GM23338 (cell line): ENCODE measurements around the gene RCAN3. TPM values are rescaled to one million over a fixed set of nuclear protein-coding genes. Genes with fewer than 3 reads are reported as not detected.
A peak's percentile ranks its signal among the peaks of the same experiment; 100 is the strongest.

Experiments
- ATAC-seq: fragments of 200-7000 bp; cut with Tn5 transposase; 3 replicates; pipeline ENCODE4 v1.9.1; 2020
- DNase-seq: peaks from one replicate; pipeline ENCODE4 v3.0.0-alpha.2; 2015; ENCODE audit warnings: low spot score
- H2AFZ ChIP-seq: fragments of 200-600 bp; sonication (generic); 2 replicates; pipeline ENCODE4 v1.8.0; 2016; ENCODE audit warnings: antibody characterized with exemption, mild to moderate bottlenecking, moderate library complexity
- H3F3A ChIP-seq: fragments of 200-600 bp; sonication (generic); replicated peaks from 2 replicates; pipeline ENCODE4 v1.8.0; 2017; ENCODE audit warnings: antibody characterized with exemption, mixed run types, low read depth
- H3K27ac ChIP-seq: fragments of 200-600 bp; sonication (generic); 2 replicates; pipeline ENCODE4 v1.6.1; 2016; ENCODE audit warnings: low read depth
- H3K27me3 ChIP-seq: fragments of 200-600 bp; sonication (generic); 2 replicates; pipeline ENCODE4 v1.8.0; 2016; ENCODE audit warnings: mild to moderate bottlenecking, mixed run types, moderate library complexity; ENCODE audit not compliant: insufficient read depth
- H3K36me3 ChIP-seq: fragments of 200-600 bp; sonication (generic); 2 replicates; pipeline ENCODE4 v1.8.0; 2016; ENCODE audit warnings: mild to moderate bottlenecking; ENCODE audit not compliant: insufficient read depth
- H3K4me1 ChIP-seq: fragments of 200-600 bp; sonication (generic); 2 replicates; pipeline ENCODE4 v1.8.0; 2016; ENCODE audit warnings: mild to moderate bottlenecking, moderate library complexity; ENCODE audit not compliant: insufficient read depth
- H3K4me2 ChIP-seq: fragments of 200-600 bp; sonication (generic); 2 replicates; pipeline ENCODE4 v1.7.1; 2017; ENCODE audit warnings: mixed run types
- H3K4me3 ChIP-seq: fragments of 200-600 bp; sonication (generic); 2 replicates; pipeline ENCODE4 v1.6.1; 2016; ENCODE audit warnings: mixed run types
- H3K79me2 ChIP-seq: fragments of 200-600 bp; sonication (generic); replicated peaks from 2 replicates; pipeline ENCODE4 v1.8.0; 2017; ENCODE audit warnings: mild to moderate bottlenecking; ENCODE audit not compliant: insufficient read depth
- H3K9me2 ChIP-seq: fragments of 200-600 bp; sonication (generic); 2 replicates; pipeline ENCODE4 v1.8.0; 2017; ENCODE audit not compliant: insufficient read depth
- H4K20me1 ChIP-seq: fragments of 200-600 bp; sonication (generic); replicated peaks from 2 replicates; pipeline ENCODE4 v1.8.0; 2017; ENCODE audit warnings: mild to moderate bottlenecking; ENCODE audit not compliant: insufficient read depth
- H3K27ac Mint-ChIP-seq: 2 replicates; pipeline ENCODE4 v1.8.0; 2020; ENCODE audit warnings: inconsistent platforms, mild to moderate bottlenecking, moderate library complexity, mixed read lengths
- H3K27me3 Mint-ChIP-seq: 3 replicates; pipeline ENCODE4 v1.8.0; 2022; ENCODE audit warnings: low read depth, mild to moderate bottlenecking, moderate library complexity, mixed read lengths, inconsistent platforms; ENCODE audit not compliant: insufficient read depth, poor library complexity
- H3K36me3 Mint-ChIP-seq: 3 replicates; pipeline ENCODE4 v1.8.0; 2021; ENCODE audit warnings: low read depth, mild to moderate bottlenecking, inconsistent platforms, moderate library complexity, mixed read lengths
- H3K4me1 Mint-ChIP-seq: 3 replicates; pipeline ENCODE4 v1.8.0; 2020; ENCODE audit warnings: mild to moderate bottlenecking, inconsistent platforms, mixed read lengths
- H3K4me3 Mint-ChIP-seq: 3 replicates; pipeline ENCODE4 v1.8.0; 2021; ENCODE audit warnings: moderate library complexity, mild to moderate bottlenecking, inconsistent platforms, mixed read lengths
- H3K9me3 Mint-ChIP-seq: 3 replicates; pipeline ENCODE4 v1.8.0; 2020; ENCODE audit warnings: moderate library complexity, mild to moderate bottlenecking, inconsistent platforms, mixed read lengths
- CREB1 ChIP-seq: fragments of 250-450 bp; sonication (Bioruptor Pico); IDR thresholded peaks from 2 replicates; pipeline ENCODE4 v1.5.0; 2020; ENCODE audit warnings: low read depth, mild to moderate bottlenecking, moderate library complexity
- CTCF ChIP-seq, 2 experiments: fragments of 200-600 bp in 1 of 2; sonication (generic) in 1 of 2; conservative IDR thresholded peaks; 2 replicates each; pipeline versions ENCODE4 v1.5.1 to v1.6.1; 2016 to 2017; ENCODE audit warnings: antibody characterized with exemption in 2 of 2, low read depth in 2 of 2, mild to moderate bottlenecking in 2 of 2, moderate library complexity in 1 of 2
- ETS1 ChIP-seq: IDR thresholded peaks from 2 replicates; pipeline ENCODE4 v1.6.1; 2016; ENCODE audit warnings: antibody characterized with exemption
- EZH2 ChIP-seq: fragments of 200-600 bp; sonication (generic); IDR thresholded peaks from one replicate; pipeline ENCODE4 v1.8.0; 2017; ENCODE audit warnings: antibody characterized with exemption, mild to moderate bottlenecking, low read depth; ENCODE audit not compliant: unreplicated experiment
- EZH2phosphoT487 ChIP-seq: fragments of 200-600 bp; sonication (generic); IDR thresholded peaks from one replicate; pipeline ENCODE4 v1.8.1; 2018; ENCODE audit warnings: antibody characterized with exemption; ENCODE audit not compliant: unreplicated experiment
- JUNB ChIP-seq: IDR thresholded peaks from one replicate; pipeline ENCODE4 v1.6.1; 2016; ENCODE audit warnings: antibody characterized with exemption; ENCODE audit not compliant: unreplicated experiment
- NANOG ChIP-seq: IDR thresholded peaks from 2 replicates; pipeline ENCODE4 v1.6.1; 2016; ENCODE audit warnings: antibody characterized with exemption, borderline replicate concordance
- POLR2AphosphoS5 ChIP-seq: IDR thresholded peaks from 2 replicates; pipeline ENCODE4 v1.6.1; 2016; ENCODE audit warnings: antibody characterized with exemption, low read depth
- REST ChIP-seq: IDR thresholded peaks from one replicate; pipeline ENCODE4 v1.6.1; 2018; ENCODE audit warnings: antibody characterized with exemption; ENCODE audit not compliant: unreplicated experiment
- STAT1 ChIP-seq: IDR thresholded peaks from one replicate; pipeline ENCODE4 v1.6.1; 2016; ENCODE audit warnings: antibody characterized with exemption; ENCODE audit not compliant: unreplicated experiment
- ZNF114 ChIP-seq: fragments of 250-450 bp; sonication (Bioruptor Pico); IDR thresholded peaks from 2 replicates; pipeline ENCODE4 v1.5.0; 2020; ENCODE audit warnings: mild to moderate bottlenecking, moderate library complexity
- ZNF331 ChIP-seq: fragments of 250-450 bp; sonication (Bioruptor Pico); IDR thresholded peaks from 2 replicates; pipeline ENCODE4 v1.5.0; 2020; ENCODE audit warnings: low read depth, mild to moderate bottlenecking, moderate library complexity
- polyA plus RNA-seq: library from polyadenylated mRNA; unstranded; fragments of >200 nt; fragmentation: Nextera tagmentation; extraction: Ambion mirVana; gene quantifications from 2 replicates; pipeline ENCODE4 v1.2.1, GENCODE V29; 2016
- total RNA-seq: library from RNA; depleted of rRNA; stranded (reverse); fragments of >200 nt; shearing (Covaris generic); gene quantifications from 2 replicates; pipeline ENCODE4 v1.2.3, GENCODE V29; 2014

Gene RCAN3
- total and polyA plus RNA-seq, 2 experiments from 2014 or later = 8.9 to 11.2 TPM

GRCh38 chr1:24535021-24535424, 32.4 kb downstream of the RCAN3 start:
- no peak overlapping the region for H3K4me3 Mint-ChIP-seq
- Histone ChIP-seq H3K27ac (peak overlapping the region; percentile 35; the same call in 1 of the 2 replicates), H3F3A (no peaks in the 10 kb centered on the region), H4K20me1 (no peaks in the 10 kb centered on the region), H3K27me3 (no peaks in the 10 kb centered on the region), H3K4me3 (peak overlapping the region; percentile 33; the same call in 1 of the 2 replicates), H3K9me2 (no peaks in the 10 kb centered on the region), H3K36me3 (no peaks in the 10 kb centered on the region; the same call in 1 of the 2 replicates), H3K79me2 (no peaks in the 10 kb centered on the region), H3K4me2 (peak overlapping the region; percentile 74), H3K4me1 (peaks cover 18% of the 10 kb centered on the region), H2AFZ (peak overlapping the region; percentile 57; the same call in 1 of the 2 replicates)
- DNase-seq = peak; percentile 75
- peak; percentile 97 for ATAC-seq
- peaks cover 3% of the 10 kb centered on the region for H3K27me3 Mint-ChIP-seq
- peak overlapping the region; percentile 59; the same call in 1 of the 2 replicates for H3K27ac Mint-ChIP-seq
- peaks cover 14% of the 10 kb centered on the region for H3K36me3 Mint-ChIP-seq
- peaks cover 25% of the 10 kb centered on the region for H3K4me1 Mint-ChIP-seq
- no peaks in the 10 kb centered on the region for H3K9me3 Mint-ChIP-seq
- TF ChIP-seq JUNB (no peak), ZNF114 (no peak), EZH2 (no peak), CTCF (conservative IDR thresholded peaks at IDR 0.05; ENCODE audit: low read depth in 2 of 2) (no peak), CREB1 (CRISPR knock-in tag) (no peak), NANOG (no peak), EZH2phosphoT487 (no peak), ETS1 (no peak), STAT1 (no peak), ZNF331 (CRISPR knock-in tag) (no peak)

- no peaks in the 10 kb centered on the region for H3K27me3 ChIP-seq
- H4K20me1 ChIP-seq = no peaks in the 10 kb centered on the region
- H3K36me3 ChIP-seq = no peaks in the 10 kb centered on the region; the same call in 1 of the 2 replicates
- no peak overlapping the region for H3K27ac ChIP-seq
- Mint-ChIP-seq H3K9me3 (no peaks in the 10 kb centered on the region), H3K27me3 (peaks cover 3% of the 10 kb centered on the region), H3K36me3 (peaks cover 14% of the 10 kb centered on the region), H3K4me1 (peaks cover 32% of the 10 kb centered on the region), H3K27ac (no peak overlapping the region), H3K4me3 (no peak overlapping the region)
- DNase-seq (no peak), ATAC-seq (no peak)
- no peak overlapping the region for H2AFZ ChIP-seq
- H3K9me2 ChIP-seq = no peaks in the 10 kb centered on the region
- no peaks in the 10 kb centered on the region for H3F3A ChIP-seq
- no peak for TF ChIP-seq ZNF114
- no peak for TF ChIP-seq NANOG
- no peak for TF ChIP-seq STAT1
- TF ChIP-seq EZH2phosphoT487 = no peak
- no peak for TF ChIP-seq POLR2AphosphoS5
- TF ChIP-seq CTCF (conservative IDR thresholded peaks at IDR 0.05; ENCODE audit: low read depth in 2 of 2) = no peak
- TF ChIP-seq REST = no peak
- TF ChIP-seq EZH2 = no peak
- no peak for TF ChIP-seq ETS1
- no peak for TF ChIP-seq ZNF331 (CRISPR knock-in tag)
- no peak for TF ChIP-seq JUNB
- H3K4me2 ChIP-seq = no peak overlapping the region
- H3K79me2 ChIP-seq = no peaks in the 10 kb centered on the region
- H3K4me3 ChIP-seq = no peak overlapping the region
- peaks cover 18% of the 10 kb centered on the region for H3K4me1 ChIP-seq
Observed at GRCh38 chr1:24535778-24536177, 33.1 kb downstream of the RCAN3 start.
